ENCODE data around the gene TMEM9B. TPM values are rescaled to one million over a fixed set of nuclear protein-coding genes. Genes with fewer than 3 reads are reported as not detected.
A peak's percentile ranks its signal among the peaks of the same experiment; 100 is the strongest.

TMEM9B gene
- total RNA-seq, 2 experiments from 2014 or later, result 22.9 to 30.1 TPM

GRCh38 chr11:8911029-8911823, 53.0 kb downstream of the TMEM9B start, which contains the start of gene AKIP1:
TSS of gene AKIP1 (plus strand) at chr11:8911189. CDS start at chr11:8911450, 261 bp downstream.
- H3K27me3 Mint-ChIP-seq, result peaks cover 4% of the 10 kb centered on the region
- peak; percentile 85 for ATAC-seq
- CTCF ChIA-PET, result interaction anchor here (1.3 to 7.9 kb wide), 3 partner anchors 47 to 226 kb away, joined by 7 to 107 read pairs (median 8); partner anchors contain the start of gene TMEM9B
- peak within 1 kb of the TSS; percentile 78 for H3K27ac Mint-ChIP-seq
- H3K36me3 Mint-ChIP-seq, result peaks cover 7% of the 10 kb centered on the region
- DNase-seq, result peak; percentile 89
- H3K4me1 Mint-ChIP-seq, result peaks cover 52% of the 10 kb centered on the region
- H3K4me3 Mint-ChIP-seq, result peak within 1 kb of the TSS; percentile 86
- no peaks in the 10 kb centered on the region for H3K9me3 Mint-ChIP-seq (ENCODE audit: low read depth)

- Mint-ChIP-seq H3K9me3 (ENCODE audit: low read depth) (no peaks in the 10 kb centered on the region), H3K27me3 (peaks cover 4% of the 10 kb centered on the region), H3K27ac (peak overlapping the region; percentile 19), H3K4me1 (peaks cover 51% of the 10 kb centered on the region), H3K4me3 (peak overlapping the region; percentile 86), H3K36me3 (peaks cover 7% of the 10 kb centered on the region)
- DNase-seq (no peak), ATAC-seq (peak; percentile 24)
- CTCF ChIA-PET, result interaction anchor here (1.3 to 7.9 kb wide), 2 partner anchors 48 to 53 kb away, joined by 8 to 107 read pairs; partner anchors contain the start of gene TMEM9B
Measured at GRCh38 chr11:8910649-8911026, 53.6 kb downstream of the TMEM9B start.

DNA sequence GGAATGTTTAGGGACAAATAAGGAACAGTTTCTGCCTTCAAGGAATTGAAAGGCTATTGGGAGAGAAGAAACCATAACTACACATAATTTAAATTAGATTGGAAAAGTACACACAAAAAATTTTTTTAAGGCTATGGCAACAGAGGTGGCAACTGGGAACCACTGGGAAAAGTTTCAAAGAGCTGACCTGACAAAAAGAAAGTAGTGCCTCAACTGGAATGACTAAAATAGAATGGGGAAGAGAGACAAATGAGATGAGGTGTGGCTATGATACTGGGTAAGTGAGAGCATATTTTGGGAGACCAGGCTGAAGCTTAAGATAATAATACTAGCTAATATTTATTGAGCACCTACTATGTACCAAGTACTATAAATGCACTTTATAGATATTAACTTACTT, 56.1 kb downstream of the TMEM9B start:
- ATAC-seq (no peak), DNase-seq (no peak)
- Mint-ChIP-seq H3K4me1 (peaks cover 31% of the 10 kb centered on the region), H3K27ac (no peak overlapping the region), H3K27me3 (peaks cover 10% of the 10 kb centered on the region), H3K9me3 (ENCODE audit: low read depth) (no peaks in the 10 kb centered on the region), H3K36me3 (peaks cover 4% of the 10 kb centered on the region), H3K4me3 (no peak overlapping the region)
- CTCF ChIA-PET, result interaction anchor here (0.6 to 1.7 kb wide), 3 partner anchors 51 to 322 kb away, joined by 3 to 6 read pairs (median 3); no protein-coding TSS in a partner anchor

- no peak for ATAC-seq
- Mint-ChIP-seq H3K27ac (no peak overlapping the region), H3K4me1 (peaks cover 26% of the 10 kb centered on the region), H3K36me3 (peaks cover 5% of the 10 kb centered on the region), H3K4me3 (no peak overlapping the region), H3K9me3 (ENCODE audit: low read depth) (peaks cover 2% of the 10 kb centered on the region), H3K27me3 (peaks cover 13% of the 10 kb centered on the region)
- CTCF ChIA-PET, result no interaction called here
- no peak for DNase-seq
Measured at GRCh38 chr11:8907116-8907515, 57.1 kb downstream of the TMEM9B start.

DNA sequence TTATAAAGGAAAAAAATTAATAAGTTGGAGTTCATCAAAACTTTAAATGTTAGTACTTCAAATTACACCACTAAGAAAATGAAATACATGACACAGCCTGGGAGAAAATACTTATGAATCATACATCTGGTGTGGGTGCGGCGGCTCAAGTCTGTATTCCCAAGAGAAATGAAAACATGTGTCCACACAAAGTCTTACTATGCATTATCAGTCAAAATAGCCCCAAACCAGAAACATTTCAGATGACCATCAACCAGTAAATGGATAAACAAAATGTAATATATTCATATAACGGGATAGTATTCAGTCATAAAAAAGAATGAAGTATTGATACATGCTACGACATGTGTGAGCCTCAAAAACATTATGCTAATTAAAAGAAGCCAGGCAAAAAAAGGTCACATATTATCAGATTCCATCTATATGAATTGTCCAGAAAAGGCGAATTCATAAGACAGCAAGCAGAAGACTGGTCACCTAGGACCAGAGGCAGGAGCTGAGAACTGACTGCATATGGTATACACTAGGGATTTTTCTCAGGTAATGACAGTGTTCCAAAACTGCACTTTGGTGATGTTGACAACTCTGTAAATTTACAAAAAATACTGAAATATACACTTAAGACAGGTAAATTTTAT, 58.6 kb downstream of the TMEM9B start:
- H3K27ac Mint-ChIP-seq, result no peak overlapping the region
- CTCF ChIA-PET, result no interaction called here
- no peak overlapping the region for H3K4me3 Mint-ChIP-seq
- ATAC-seq (no peak), DNase-seq (no peak)
- peaks cover 5% of the 10 kb centered on the region for H3K36me3 Mint-ChIP-seq
- H3K9me3 Mint-ChIP-seq (ENCODE audit: low read depth), result peaks cover 4% of the 10 kb centered on the region
- peaks cover 17% of the 10 kb centered on the region for H3K27me3 Mint-ChIP-seq
- H3K4me1 Mint-ChIP-seq, result peaks cover 24% of the 10 kb centered on the region

DNA sequence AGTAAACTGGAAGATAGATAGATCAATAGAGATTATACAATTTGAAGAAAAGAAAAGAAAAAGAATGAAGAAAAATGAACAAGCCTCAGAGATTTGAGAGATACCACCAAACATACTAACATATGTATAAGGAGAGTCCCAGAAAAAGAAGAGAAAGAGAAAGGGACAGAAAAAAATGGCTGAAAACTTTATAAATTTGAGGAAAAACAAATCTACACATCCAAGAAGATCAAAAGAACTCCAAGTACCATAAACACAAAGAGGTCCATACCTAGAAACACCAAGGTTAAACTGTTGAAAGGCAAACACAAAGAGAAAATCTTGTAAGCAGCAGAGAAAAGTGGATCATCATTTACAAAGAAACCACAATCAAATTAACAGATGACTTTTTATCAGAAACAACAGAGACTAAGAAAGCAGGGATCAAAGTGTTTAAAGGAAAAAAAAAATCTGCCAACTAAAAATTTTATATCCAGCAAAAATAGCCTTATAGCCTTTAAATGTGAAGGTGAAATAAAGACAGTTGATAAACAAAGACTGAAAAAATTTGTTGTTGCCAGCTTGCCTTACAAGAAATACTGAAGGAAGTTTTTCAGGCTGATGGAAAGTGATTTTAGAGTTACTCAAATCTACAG, 65.0 kb downstream of the TMEM9B start:
- DNase-seq, result no peak
- no peaks in the 10 kb centered on the region for H3K4me1 Mint-ChIP-seq
- ATAC-seq, result no peak
- peaks cover 10% of the 10 kb centered on the region for H3K27me3 Mint-ChIP-seq
- H3K27ac Mint-ChIP-seq, result no peak overlapping the region
- H3K4me3 Mint-ChIP-seq, result no peak overlapping the region
- peaks cover 13% of the 10 kb centered on the region for H3K9me3 Mint-ChIP-seq (ENCODE audit: low read depth)
- peaks cover 10% of the 10 kb centered on the region for H3K36me3 Mint-ChIP-seq
- CTCF ChIA-PET, result no interaction called here

Other genes with a start within 250 kb of the TMEM9B start
- gene AKIP1, start 53.3 kb downstream of the TMEM9B start, total RNA-seq, result 10 to 100 TPM; 29.8 to 34.9 TPM
- gene C11orf16, start 31.5 kb downstream of the TMEM9B start, total RNA-seq, result not detected
- gene ASCL3, start 21.4 kb downstream of the TMEM9B start, total RNA-seq, result not detected
- 1 to 10 TPM in 1 of 2 experiments, under 1 TPM in 1; 0.91 to 2.1 TPM for gene NRIP3, start 39.6 kb upstream of the TMEM9B start, total RNA-seq
- gene SCUBE2, start 127.2 kb upstream of the TMEM9B start, total RNA-seq, result not detected